ENCODE data around the gene PDZRN3.

The PDZRN3 gene

DNA sequence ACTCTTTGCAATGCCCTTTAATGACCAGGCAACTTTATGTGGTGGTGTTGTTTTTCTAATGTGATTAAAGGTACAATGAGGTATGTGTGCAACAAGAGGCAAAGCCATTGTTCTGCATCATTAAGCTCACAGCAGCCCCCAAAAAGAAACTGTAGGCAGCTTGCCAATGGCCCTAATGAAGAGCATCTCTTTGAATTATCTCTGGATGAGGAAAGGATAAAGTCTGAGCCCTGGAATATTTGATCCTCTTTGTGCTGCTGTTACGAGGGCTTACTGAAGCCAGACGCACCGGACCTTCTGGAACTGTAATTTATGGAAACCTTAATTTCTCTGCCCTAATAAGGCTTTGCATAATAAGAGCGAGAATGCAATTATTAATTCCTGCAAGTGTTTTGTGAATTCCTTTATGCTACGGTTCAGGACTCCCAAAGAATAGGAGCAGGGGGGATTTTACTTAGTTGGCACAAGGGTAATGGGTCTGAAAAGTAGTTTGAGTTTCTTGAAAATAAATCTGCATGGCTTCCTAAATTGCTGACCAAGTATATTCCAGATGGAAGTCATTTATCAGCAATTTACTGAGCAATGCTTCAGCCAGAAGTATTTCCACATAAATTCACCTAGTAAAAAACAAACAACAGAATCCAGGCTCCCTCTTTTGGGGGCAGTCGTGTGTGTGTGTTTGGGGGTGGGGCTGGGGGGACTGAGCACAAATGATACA is 193.4 kb downstream of the PDZRN3 start:
- H3K9me3 ChIP-seq (ENCODE audit: control insufficient read depth, low read length), result no peaks in the 10 kb centered on the region
- H3K4me1 ChIP-seq (ENCODE audit: control insufficient read depth, insufficient read depth, low read length), result no peaks in the 10 kb centered on the region
- H3K27me3 ChIP-seq (ENCODE audit: control insufficient read depth, insufficient read depth, low read length), result no peaks in the 10 kb centered on the region
- H3K9ac ChIP-seq (ENCODE audit: low read length), result no peak overlapping the region
- no peaks in the 10 kb centered on the region for H3K36me3 ChIP-seq (ENCODE audit: control insufficient read depth, insufficient read depth, low read length)
- no peak overlapping the region for H3K4me3 ChIP-seq (ENCODE audit: low read length)

DNA sequence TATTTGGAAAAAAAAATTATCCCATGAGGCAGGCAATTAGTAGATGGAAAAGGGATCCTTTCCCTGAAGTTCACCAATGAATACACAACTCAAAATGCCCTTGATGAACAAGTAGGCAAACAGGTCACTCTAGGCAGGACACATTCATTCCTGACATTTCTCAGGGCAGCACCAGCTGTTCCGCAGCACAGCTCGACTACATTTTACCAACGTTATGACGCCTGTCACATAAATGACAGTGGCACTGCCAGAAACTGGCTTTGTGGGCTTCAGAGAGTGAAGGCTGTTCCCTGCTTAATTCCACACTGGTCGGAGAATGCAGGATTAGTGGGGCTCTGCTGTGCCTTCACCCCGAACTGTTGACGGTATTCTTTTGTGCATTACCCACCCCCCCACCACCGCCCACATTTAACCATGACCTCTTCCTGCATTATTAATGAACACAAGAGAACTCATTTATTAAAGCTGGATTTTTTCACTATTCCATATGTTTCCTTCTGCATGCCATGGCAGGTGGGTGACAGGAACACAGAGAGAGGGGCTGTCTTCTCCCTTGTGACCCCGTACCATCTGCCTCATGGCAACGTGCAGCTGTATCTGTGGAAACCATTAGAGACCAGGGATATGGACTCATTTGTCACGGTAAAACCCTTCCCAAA is 197.6 kb downstream of the PDZRN3 start:
- H3K4me3 ChIP-seq (ENCODE audit: low read length), result no peak overlapping the region
- H3K36me3 ChIP-seq (ENCODE audit: control insufficient read depth, insufficient read depth, low read length), result no peaks in the 10 kb centered on the region
- no peaks in the 10 kb centered on the region for H3K9me3 ChIP-seq (ENCODE audit: control insufficient read depth, low read length)
- H3K4me1 ChIP-seq (ENCODE audit: control insufficient read depth, insufficient read depth, low read length), result no peaks in the 10 kb centered on the region
- H3K9ac ChIP-seq (ENCODE audit: low read length), result no peak overlapping the region
- H3K27me3 ChIP-seq (ENCODE audit: control insufficient read depth, insufficient read depth, low read length), result no peaks in the 10 kb centered on the region

GRCh38 chr3:73426606-73427005 is 198.1 kb downstream of the PDZRN3 start:
- Histone ChIP-seq H3K9ac (ENCODE audit: low read length) (no peak overlapping the region), H3K4me1 (ENCODE audit: control insufficient read depth, insufficient read depth, low read length) (no peaks in the 10 kb centered on the region)

GRCh38 chr3:73423116-73423515 is 201.6 kb downstream of the PDZRN3 start:
- no peak overlapping the region for H3K9ac ChIP-seq (ENCODE audit: low read length)
- no peaks in the 10 kb centered on the region for H3K4me1 ChIP-seq (ENCODE audit: control insufficient read depth, insufficient read depth, low read length)
- H3K4me3 ChIP-seq (ENCODE audit: low read length), result no peak overlapping the region
- no peaks in the 10 kb centered on the region for H3K27me3 ChIP-seq (ENCODE audit: control insufficient read depth, insufficient read depth, low read length)
- H3K36me3 ChIP-seq (ENCODE audit: control insufficient read depth, insufficient read depth, low read length), result no peaks in the 10 kb centered on the region
- no peaks in the 10 kb centered on the region for H3K9me3 ChIP-seq (ENCODE audit: control insufficient read depth, low read length)

More at GRCh38 chr3:73426606-73427005, 198.1 kb downstream of the PDZRN3 start:
- no peaks in the 10 kb centered on the region for H3K36me3 ChIP-seq (ENCODE audit: control insufficient read depth, insufficient read depth, low read length)
- H3K9me3 ChIP-seq (ENCODE audit: control insufficient read depth, low read length), result no peaks in the 10 kb centered on the region
- no peak overlapping the region for H3K4me3 ChIP-seq (ENCODE audit: low read length)
- H3K27me3 ChIP-seq (ENCODE audit: control insufficient read depth, insufficient read depth, low read length), result no peaks in the 10 kb centered on the region

GRCh38 chr3:73422571-73422970 is 202.2 kb downstream of the PDZRN3 start:
- no peak overlapping the region for H3K9ac ChIP-seq (ENCODE audit: low read length)
- H3K9me3 ChIP-seq (ENCODE audit: control insufficient read depth, low read length), result no peaks in the 10 kb centered on the region
- H3K4me3 ChIP-seq (ENCODE audit: low read length), result no peak overlapping the region
- no peaks in the 10 kb centered on the region for H3K27me3 ChIP-seq (ENCODE audit: control insufficient read depth, insufficient read depth, low read length)
- H3K4me1 ChIP-seq (ENCODE audit: control insufficient read depth, insufficient read depth, low read length), result no peaks in the 10 kb centered on the region
- no peaks in the 10 kb centered on the region for H3K36me3 ChIP-seq (ENCODE audit: control insufficient read depth, insufficient read depth, low read length)

- no peak overlapping the region for H3K9ac ChIP-seq (ENCODE audit: low read length)
Measured at GRCh38 chr3:73419942-73420341, 204.8 kb downstream of the PDZRN3 start.

DNA sequence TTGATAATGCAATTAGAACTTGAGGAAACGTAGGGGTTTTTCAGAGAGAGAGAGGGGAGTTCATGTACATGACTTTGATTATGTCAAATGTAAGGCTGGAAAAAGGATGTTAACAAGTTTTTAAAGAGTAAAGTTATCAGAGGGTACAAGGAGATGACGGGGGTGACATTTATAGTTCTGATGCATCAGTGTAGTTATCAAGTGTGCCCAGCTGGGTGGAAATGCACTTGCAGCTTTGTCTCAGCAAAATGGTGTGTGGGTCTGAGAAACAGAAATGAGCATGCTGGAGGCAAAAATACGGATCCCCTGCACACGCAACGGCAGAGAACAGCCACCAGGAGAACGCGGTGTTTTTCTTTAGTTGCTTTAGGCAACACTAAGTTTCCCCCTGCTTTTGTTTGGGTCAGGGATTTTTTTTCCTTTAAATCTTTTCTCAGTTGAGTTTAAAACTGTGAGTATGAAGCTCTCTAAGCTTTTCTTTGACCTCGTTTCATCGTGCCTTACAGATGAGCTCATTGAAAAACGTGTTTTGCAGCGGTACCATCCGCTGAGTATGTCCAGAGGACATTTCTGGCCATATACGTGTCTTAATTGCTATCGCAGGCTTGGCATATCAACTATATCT is 205.4 kb downstream of the PDZRN3 start:
- H3K9ac ChIP-seq (ENCODE audit: low read length), result no peak overlapping the region
- no peak overlapping the region for H3K4me3 ChIP-seq (ENCODE audit: low read length)
- H3K27me3 ChIP-seq (ENCODE audit: control insufficient read depth, insufficient read depth, low read length), result no peaks in the 10 kb centered on the region
- no peaks in the 10 kb centered on the region for H3K4me1 ChIP-seq (ENCODE audit: control insufficient read depth, insufficient read depth, low read length)
- H3K9me3 ChIP-seq (ENCODE audit: control insufficient read depth, low read length), result no peaks in the 10 kb centered on the region
- no peaks in the 10 kb centered on the region for H3K36me3 ChIP-seq (ENCODE audit: control insufficient read depth, insufficient read depth, low read length)

More at GRCh38 chr3:73419942-73420341, 204.8 kb downstream of the PDZRN3 start:
- no peaks in the 10 kb centered on the region for H3K4me1 ChIP-seq (ENCODE audit: control insufficient read depth, insufficient read depth, low read length)
- H3K36me3 ChIP-seq (ENCODE audit: control insufficient read depth, insufficient read depth, low read length), result no peaks in the 10 kb centered on the region
- no peaks in the 10 kb centered on the region for H3K27me3 ChIP-seq (ENCODE audit: control insufficient read depth, insufficient read depth, low read length)
- H3K9me3 ChIP-seq (ENCODE audit: control insufficient read depth, low read length), result no peaks in the 10 kb centered on the region
- no peak overlapping the region for H3K4me3 ChIP-seq (ENCODE audit: low read length)

DNA sequence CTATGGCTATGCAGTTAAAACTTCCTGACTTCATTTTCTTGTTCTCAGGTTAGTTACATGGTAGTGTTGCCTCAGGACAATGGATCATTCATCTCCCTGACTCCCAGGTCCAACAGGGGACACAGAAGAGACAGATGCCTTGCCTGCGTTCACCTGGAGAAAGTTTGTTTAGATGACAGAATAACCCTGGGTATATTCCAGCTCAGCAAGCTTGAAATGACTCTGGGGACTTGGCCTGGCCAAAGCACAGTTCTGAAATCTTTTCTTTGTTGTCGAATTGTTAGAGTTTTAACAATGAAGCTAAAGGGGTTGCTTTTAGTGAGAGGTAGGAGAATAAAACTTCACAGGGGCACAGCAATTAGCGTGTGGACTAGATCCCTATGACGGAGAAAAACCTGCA is 206.1 kb downstream of the PDZRN3 start:
- no peak overlapping the region for H3K9ac ChIP-seq (ENCODE audit: low read length)
- no peaks in the 10 kb centered on the region for H3K4me1 ChIP-seq (ENCODE audit: control insufficient read depth, insufficient read depth, low read length)
- no peaks in the 10 kb centered on the region for H3K36me3 ChIP-seq (ENCODE audit: control insufficient read depth, insufficient read depth, low read length)
- no peaks in the 10 kb centered on the region for H3K27me3 ChIP-seq (ENCODE audit: control insufficient read depth, insufficient read depth, low read length)
- H3K4me3 ChIP-seq (ENCODE audit: low read length), result no peak overlapping the region
- H3K9me3 ChIP-seq (ENCODE audit: control insufficient read depth, low read length), result no peaks in the 10 kb centered on the region

GRCh38 chr3:73415118-73415517 is 209.6 kb downstream of the PDZRN3 start:
- no peaks in the 10 kb centered on the region for H3K4me1 ChIP-seq (ENCODE audit: control insufficient read depth, insufficient read depth, low read length)
- H3K9me3 ChIP-seq (ENCODE audit: control insufficient read depth, low read length), result no peaks in the 10 kb centered on the region

GRCh38 chr3:73413619-73414018 is 211.1 kb downstream of the PDZRN3 start:
- H3K9ac ChIP-seq (ENCODE audit: low read length), result no peak overlapping the region

More at GRCh38 chr3:73415118-73415517, 209.6 kb downstream of the PDZRN3 start:
- H3K4me3 ChIP-seq (ENCODE audit: low read length), result no peak overlapping the region
- H3K9ac ChIP-seq (ENCODE audit: low read length), result no peak overlapping the region
- H3K27me3 ChIP-seq (ENCODE audit: control insufficient read depth, insufficient read depth, low read length), result no peaks in the 10 kb centered on the region
- no peaks in the 10 kb centered on the region for H3K36me3 ChIP-seq (ENCODE audit: control insufficient read depth, insufficient read depth, low read length)

DNA sequence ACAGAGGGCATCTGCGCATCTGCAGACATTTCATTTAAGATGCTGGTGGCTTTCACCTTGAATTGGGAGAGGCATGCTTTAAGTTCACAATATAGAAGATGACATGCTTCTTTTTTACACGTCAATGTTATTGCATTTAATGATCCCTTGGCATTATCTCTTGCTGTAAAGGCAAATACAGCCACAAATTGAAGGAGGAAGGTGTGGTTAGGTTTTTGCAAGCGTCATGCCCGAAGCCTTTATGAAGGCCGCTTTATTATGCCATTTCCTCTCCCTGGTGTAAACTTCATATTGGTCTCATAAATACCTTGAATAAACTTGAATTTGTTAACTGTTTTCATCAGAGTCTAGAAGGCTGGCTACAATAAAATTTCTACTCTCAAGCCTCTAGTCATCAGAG is 212.7 kb downstream of the PDZRN3 start:
- Histone ChIP-seq H3K27me3 (ENCODE audit: control insufficient read depth, insufficient read depth, low read length) (no peaks in the 10 kb centered on the region), H3K4me3 (ENCODE audit: low read length) (no peak overlapping the region), H3K4me1 (ENCODE audit: control insufficient read depth, insufficient read depth, low read length) (no peaks in the 10 kb centered on the region), H3K9ac (ENCODE audit: low read length) (no peak overlapping the region), H3K9me3 (ENCODE audit: control insufficient read depth, low read length) (no peaks in the 10 kb centered on the region), H3K36me3 (ENCODE audit: control insufficient read depth, insufficient read depth, low read length) (no peaks in the 10 kb centered on the region)

More at GRCh38 chr3:73413619-73414018, 211.1 kb downstream of the PDZRN3 start:
- H3K4me1 ChIP-seq (ENCODE audit: control insufficient read depth, insufficient read depth, low read length), result no peaks in the 10 kb centered on the region
- H3K4me3 ChIP-seq (ENCODE audit: low read length), result no peak overlapping the region
- H3K36me3 ChIP-seq (ENCODE audit: control insufficient read depth, insufficient read depth, low read length), result no peaks in the 10 kb centered on the region
- no peaks in the 10 kb centered on the region for H3K9me3 ChIP-seq (ENCODE audit: control insufficient read depth, low read length)
- no peaks in the 10 kb centered on the region for H3K27me3 ChIP-seq (ENCODE audit: control insufficient read depth, insufficient read depth, low read length)

DNA sequence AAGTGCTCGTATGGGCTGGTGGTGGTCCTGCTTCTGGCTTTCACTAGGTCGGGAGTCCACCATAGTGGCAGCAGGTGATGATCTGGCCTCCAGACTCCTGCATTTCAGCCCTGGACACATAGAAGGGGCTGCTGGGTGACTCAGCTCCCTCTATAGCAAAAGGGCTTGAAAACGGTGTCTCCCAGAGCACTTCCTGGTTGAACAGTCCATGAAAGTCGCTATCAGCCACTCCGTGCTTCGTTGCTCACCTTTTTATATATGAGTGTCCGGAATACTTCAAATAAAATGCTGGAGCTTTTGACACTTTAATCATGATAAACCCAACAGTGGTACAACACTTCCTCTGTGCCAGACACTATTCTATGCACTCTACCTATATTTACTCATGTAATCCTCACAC is 213.2 kb downstream of the PDZRN3 start:
- Histone ChIP-seq H3K36me3 (ENCODE audit: control insufficient read depth, insufficient read depth, low read length) (no peaks in the 10 kb centered on the region), H3K27me3 (ENCODE audit: control insufficient read depth, insufficient read depth, low read length) (no peaks in the 10 kb centered on the region), H3K9me3 (ENCODE audit: control insufficient read depth, low read length) (no peaks in the 10 kb centered on the region), H3K4me3 (ENCODE audit: low read length) (no peak overlapping the region), H3K4me1 (ENCODE audit: control insufficient read depth, insufficient read depth, low read length) (no peaks in the 10 kb centered on the region), H3K9ac (ENCODE audit: low read length) (no peak overlapping the region)

Data from mucosa of stomach (tissue), 1 donor.